SK-N-SH (cell line): ENCODE measurements around the gene KLHDC7A. TPM values are rescaled to one million over a fixed set of nuclear protein-coding genes. Genes with fewer than 3 reads are reported as not detected.

ENCODE experiments used
- CTCF ChIA-PET: fragments of 300-600, 350-600 bp; formaldehyde crosslinking; extraction: SDS; loops from one replicate; lab custom pipeline; 2021; lab: Yijun Ruan, JAX
- POLR2A ChIA-PET: fragments of 350-600 bp; sonication (Branson Sonifier 250); formaldehyde crosslinking; extraction: SDS; loops from one replicate; lab custom pipeline; 2020; ENCODE audit warnings: antibody characterized with exemption, inconsistent platforms; lab: Yijun Ruan, JAX
- DNase-seq: peaks from one replicate; pipeline ENCODE4 v3.0.0; 2012
- H2AFZ ChIP-seq: fragments of 200-600 bp; sonication (generic); 2 replicates; pipeline ENCODE4 v1.8.1; 2016; ENCODE audit warnings: antibody characterized with exemption, mild to moderate bottlenecking, low read depth
- H3F3A ChIP-seq: fragments of 200-600 bp; sonication (generic); replicated peaks from 2 replicates; pipeline ENCODE3; 2016; ENCODE audit warnings: antibody characterized with exemption, mild to moderate bottlenecking; ENCODE audit not compliant: insufficient read depth
- H3K27ac ChIP-seq, 2 experiments: fragments of 200-500 bp in 1 of 2; fragments of 200-600 bp in 1 of 2; sonication (Bioruptor generic) in 1 of 2; sonication (generic), shearing (Covaris generic) in 1 of 2; 2 replicates each; pipeline versions ENCODE4 v1.5.1 to v1.6.1; 2014 to 2016; ENCODE audit warnings: low read depth in 2 of 2, inconsistent platforms in 1 of 2, low read length in 1 of 2, mild to moderate bottlenecking in 1 of 2, mixed read lengths in 1 of 2
- H3K27me3 ChIP-seq: fragments of 200-600 bp; sonication (generic), shearing (Covaris generic); 2 replicates; pipeline ENCODE4 v1.6.1; 2016; ENCODE audit warnings: mixed run types; ENCODE audit not compliant: insufficient read depth
- H3K36me3 ChIP-seq, 2 experiments: fragments of 200-500 bp in 1 of 2; fragments of 200-600 bp in 1 of 2; sonication (Bioruptor generic) in 1 of 2; sonication (generic) in 1 of 2; replicated peaks in 1 of 2; 2 replicates each; pipeline versions ENCODE3 to v1.5.1; 2014 to 2016; ENCODE audit warnings: low read length in 1 of 2, mild to moderate bottlenecking in 1 of 2; ENCODE audit not compliant: insufficient read depth in 2 of 2, control insufficient read depth in 1 of 2
- H3K4me1 ChIP-seq, 2 experiments: fragments of 200-500 bp in 1 of 2; fragments of 200-600 bp in 1 of 2; sonication (Bioruptor generic) in 1 of 2; sonication (generic), shearing (Covaris generic) in 1 of 2; 2 replicates each; pipeline versions ENCODE4 v1.5.1 to v1.6.1; 2014 to 2016; ENCODE audit warnings: low read depth in 1 of 2, low read length in 1 of 2, mixed run types in 1 of 2; ENCODE audit not compliant: insufficient read depth in 2 of 2, control insufficient read depth in 1 of 2
- H3K4me2 ChIP-seq: fragments of 200-600 bp; sonication (generic), shearing (Covaris generic); 2 replicates; pipeline ENCODE4 v1.6.1; 2017; ENCODE audit warnings: mixed run types
- H3K4me3 ChIP-seq, 2 experiments: fragments of 200-500 bp in 1 of 2; fragments of 200-600 bp in 1 of 2; sonication (Bioruptor generic) in 1 of 2; sonication (generic), shearing (Covaris generic) in 1 of 2; 2 replicates each; pipeline versions ENCODE4 v1.5.1 to v1.8.1; 2014 to 2016; ENCODE audit warnings: low read depth in 2 of 2, inconsistent platforms in 1 of 2, low read length in 1 of 2, mild to moderate bottlenecking in 1 of 2, mixed read lengths in 1 of 2, moderate library complexity in 1 of 2
- H3K79me2 ChIP-seq: fragments of 200-600 bp; sonication (generic); 2 replicates; pipeline ENCODE4 v1.8.1; 2017; ENCODE audit warnings: mild to moderate bottlenecking; ENCODE audit not compliant: insufficient read depth
- H3K9ac ChIP-seq: fragments of 200-600 bp; sonication (generic); 2 replicates; pipeline ENCODE4 v1.6.1; 2017; ENCODE audit warnings: mixed run types
- H3K9me2 ChIP-seq: fragments of 200-600 bp; sonication (generic); 2 replicates; pipeline ENCODE4 v1.6.1; 2017; ENCODE audit warnings: mixed run types
- H3K9me3 ChIP-seq: fragments of 200-600 bp; sonication (generic); 2 replicates; pipeline ENCODE4 v1.6.1; 2017; ENCODE audit warnings: mixed run types, mild to moderate bottlenecking, moderate library complexity
- H4K20me1 ChIP-seq: fragments of 200-600 bp; sonication (generic); 2 replicates; pipeline ENCODE4 v1.6.1; 2017; ENCODE audit warnings: mild to moderate bottlenecking, mixed run types; ENCODE audit not compliant: insufficient read depth
- FOXJ3 ChIP-seq: sonication (generic); formaldehyde crosslinking; IDR thresholded peaks from 2 replicates; pipeline ENCODE4 v1.5.1; 2020; ENCODE audit warnings: mild to moderate bottlenecking, missing genetic modification reagents
- FOXM1 ChIP-seq: IDR thresholded peaks from 2 replicates; pipeline ENCODE4 v1.4.0; 2012; ENCODE audit warnings: low read depth, mild to moderate bottlenecking
- GABPA ChIP-seq: IDR thresholded peaks from 2 replicates; pipeline ENCODE4 v1.4.0; 2012; ENCODE audit warnings: low read depth, mild to moderate bottlenecking
- MXI1 ChIP-seq: IDR thresholded peaks from 2 replicates; pipeline ENCODE4 v1.6.1; 2012; ENCODE audit warnings: mild to moderate bottlenecking, low read depth, low read length, improper control_type of control experiment
- NRF1 ChIP-seq: IDR thresholded peaks from 2 replicates; pipeline ENCODE4 v1.6.1; 2012; ENCODE audit warnings: low read depth, mild to moderate bottlenecking, low read length
- POLR2AphosphoS5 ChIP-seq: IDR thresholded peaks from 2 replicates; pipeline ENCODE4 v1.6.1; 2012; ENCODE audit warnings: low read depth, low read length
- TAF1 ChIP-seq: IDR thresholded peaks from 2 replicates; pipeline ENCODE4 v1.6.1; 2012; ENCODE audit warnings: low read depth, mild to moderate bottlenecking, low read length, moderate library complexity, borderline replicate concordance
- TEAD4 ChIP-seq: IDR thresholded peaks from 2 replicates; pipeline ENCODE4 v1.4.0; 2012; ENCODE audit warnings: mild to moderate bottlenecking, borderline replicate concordance; ENCODE audit not compliant: insufficient read depth
- ZBTB33 ChIP-seq: IDR thresholded peaks from 2 replicates; pipeline ENCODE4 v1.4.0; 2012; ENCODE audit warnings: low read depth, borderline replicate concordance
- polyA plus RNA-seq, 3 experiments: library from polyadenylated mRNA; depleted of rRNA; stranded (reverse); fragments of >200 nt; gene quantifications; 2 replicates each; pipeline ENCODE4 v1.2.3, GENCODE V29; 2012
- TF ChIP-seq, protein P1 (sequence below): IDR thresholded peaks from 2 replicates; pipeline ENCODE4 v1.6.1; 2012; ENCODE audit warnings: mild to moderate bottlenecking, low read depth, low read length, moderate library complexity
- TF ChIP-seq, protein P2 (sequence below): fragments of 150-350 bp; IDR thresholded peaks from 2 replicates; pipeline ENCODE4 v1.6.1; 2016; ENCODE audit warnings: mild to moderate bottlenecking, low read depth, low read length

The KLHDC7A gene
- polyA plus RNA-seq, 1 of the 3 experiments (the other 2 are of a cell fraction) = not detected

GRCh38 chr1:18504609-18505008 is 23.9 kb downstream of the KLHDC7A start (continued):
- TF ChIP-seq, protein P1, sequence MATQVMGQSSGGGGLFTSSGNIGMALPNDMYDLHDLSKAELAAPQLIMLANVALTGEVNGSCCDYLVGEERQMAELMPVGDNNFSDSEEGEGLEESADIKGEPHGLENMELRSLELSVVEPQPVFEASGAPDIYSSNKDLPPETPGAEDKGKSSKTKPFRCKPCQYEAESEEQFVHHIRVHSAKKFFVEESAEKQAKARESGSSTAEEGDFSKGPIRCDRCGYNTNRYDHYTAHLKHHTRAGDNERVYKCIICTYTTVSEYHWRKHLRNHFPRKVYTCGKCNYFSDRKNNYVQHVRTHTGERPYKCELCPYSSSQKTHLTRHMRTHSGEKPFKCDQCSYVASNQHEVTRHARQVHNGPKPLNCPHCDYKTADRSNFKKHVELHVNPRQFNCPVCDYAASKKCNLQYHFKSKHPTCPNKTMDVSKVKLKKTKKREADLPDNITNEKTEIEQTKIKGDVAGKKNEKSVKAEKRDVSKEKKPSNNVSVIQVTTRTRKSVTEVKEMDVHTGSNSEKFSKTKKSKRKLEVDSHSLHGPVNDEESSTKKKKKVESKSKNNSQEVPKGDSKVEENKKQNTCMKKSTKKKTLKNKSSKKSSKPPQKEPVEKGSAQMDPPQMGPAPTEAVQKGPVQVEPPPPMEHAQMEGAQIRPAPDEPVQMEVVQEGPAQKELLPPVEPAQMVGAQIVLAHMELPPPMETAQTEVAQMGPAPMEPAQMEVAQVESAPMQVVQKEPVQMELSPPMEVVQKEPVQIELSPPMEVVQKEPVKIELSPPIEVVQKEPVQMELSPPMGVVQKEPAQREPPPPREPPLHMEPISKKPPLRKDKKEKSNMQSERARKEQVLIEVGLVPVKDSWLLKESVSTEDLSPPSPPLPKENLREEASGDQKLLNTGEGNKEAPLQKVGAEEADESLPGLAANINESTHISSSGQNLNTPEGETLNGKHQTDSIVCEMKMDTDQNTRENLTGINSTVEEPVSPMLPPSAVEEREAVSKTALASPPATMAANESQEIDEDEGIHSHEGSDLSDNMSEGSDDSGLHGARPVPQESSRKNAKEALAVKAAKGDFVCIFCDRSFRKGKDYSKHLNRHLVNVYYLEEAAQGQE = no peak

GRCh38 chr1:18505666-18506065 is 24.9 kb downstream of the KLHDC7A start:
- POLR2A ChIA-PET = no interaction called here
- Histone ChIP-seq H4K20me1 (no peaks in the 10 kb centered on the region), H3K27ac (no peak overlapping the region), H3K4me1 (no peaks in the 10 kb centered on the region), H3K9me3 (no peaks in the 10 kb centered on the region; the same call in 1 of the 2 replicates), H3K4me3 (no peak overlapping the region), H3K9ac (no peak overlapping the region), H3K9me2 (no peaks in the 10 kb centered on the region), H2AFZ (no peak overlapping the region), H3K79me2 (no peaks in the 10 kb centered on the region), H3K27me3 (no peaks in the 10 kb centered on the region), H3K4me2 (no peak overlapping the region), H3F3A (no peaks in the 10 kb centered on the region), H3K36me3 (no peaks in the 10 kb centered on the region)
- CTCF ChIA-PET = interaction anchor here (1.0 to 1.3 kb wide), 2 partner anchors 92 to 204 kb away, joined by 3 read pairs; no protein-coding TSS in a partner anchor
- TF ChIP-seq ZBTB33 (no peak), TAF1 (no peak), FOXM1 (no peak), NRF1 (no peak), POLR2AphosphoS5 (no peak), GABPA (no peak), MXI1 (no peak), TEAD4 (no peak), FOXJ3 (CRISPR knock-in tag) (no peak)
- TF ChIP-seq, protein P2, sequence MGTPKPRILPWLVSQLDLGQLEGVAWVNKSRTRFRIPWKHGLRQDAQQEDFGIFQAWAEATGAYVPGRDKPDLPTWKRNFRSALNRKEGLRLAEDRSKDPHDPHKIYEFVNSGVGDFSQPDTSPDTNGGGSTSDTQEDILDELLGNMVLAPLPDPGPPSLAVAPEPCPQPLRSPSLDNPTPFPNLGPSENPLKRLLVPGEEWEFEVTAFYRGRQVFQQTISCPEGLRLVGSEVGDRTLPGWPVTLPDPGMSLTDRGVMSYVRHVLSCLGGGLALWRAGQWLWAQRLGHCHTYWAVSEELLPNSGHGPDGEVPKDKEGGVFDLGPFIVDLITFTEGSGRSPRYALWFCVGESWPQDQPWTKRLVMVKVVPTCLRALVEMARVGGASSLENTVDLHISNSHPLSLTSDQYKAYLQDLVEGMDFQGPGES = no peak
- DNase-seq = no peak
